Measurements from ENCODE around the gene MBTPS1. TPM values are rescaled to one million over a fixed set of nuclear protein-coding genes. Genes with fewer than 3 reads are reported as not detected.

MBTPS1 gene
- total and polyA plus RNA-seq, 9 of the 15 experiments (the other 6 are each of a cell fraction or from before 2014, with no cell fraction given): 2.8 to 57.6 (median 43.8) TPM

DNA sequence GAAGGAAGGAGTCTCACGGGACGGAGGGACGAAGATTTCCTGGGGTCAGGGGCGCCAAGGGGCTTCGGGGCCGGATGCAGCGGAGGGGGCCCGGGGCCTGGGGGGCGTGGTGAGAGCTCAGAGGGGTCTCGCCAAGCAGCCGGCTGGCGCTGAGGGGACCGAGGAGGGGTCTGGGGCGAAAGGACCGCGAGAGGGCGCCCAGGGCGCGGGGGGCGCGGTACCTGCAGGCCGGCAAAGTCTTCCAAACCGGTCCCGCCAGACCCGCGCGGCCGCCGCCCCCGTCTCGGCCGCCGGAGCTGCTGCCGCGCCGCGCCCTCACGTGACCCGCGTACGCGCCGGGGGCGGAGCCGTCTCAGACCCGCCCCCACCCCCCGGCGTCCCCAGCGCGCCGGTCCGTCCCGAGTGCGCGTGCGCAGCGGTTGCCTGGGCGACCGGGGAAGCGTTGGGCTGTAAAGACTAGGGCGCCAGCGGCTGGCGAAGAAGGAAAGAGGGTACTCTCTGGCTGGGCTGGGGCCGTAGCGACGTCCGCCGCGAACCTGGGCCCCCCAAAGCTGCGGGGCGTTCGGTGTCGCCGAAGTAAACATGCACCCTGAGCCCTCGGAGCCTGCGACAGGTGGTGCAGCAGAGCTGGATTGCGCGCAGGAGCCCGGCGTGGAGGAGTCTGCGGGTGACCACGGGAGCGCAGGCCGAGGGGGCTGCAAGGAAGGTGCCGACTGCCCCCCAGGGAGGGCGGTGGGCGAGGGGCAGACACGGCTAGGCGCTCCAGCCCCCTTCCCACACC is 28.3 kb upstream of the MBTPS1 start, which contains the start of the genes DNAAF1 and HSDL1 (continued):
- TF ChIP-seq CBFA2T3 (IDR thresholded peaks at IDR 0.05) (no peak), TCF7L2 (IDR thresholded peaks at IDR 0.05; ENCODE audit: low read depth, low read length) (no peak), GTF2A2 (tag; IDR thresholded peaks at IDR 0.05) (no peak)

GRCh38 chr16:84144209-84144858 is 27.6 kb upstream of the MBTPS1 start:
- Histone ChIP-seq H3K9ac (ENCODE audit: insufficient read depth in 1 of 2, low read depth in 2 of 2, low read length in 2 of 2) (peak overlapping the region; percentile 57 to 83), H3K27me3 (ENCODE audit: control insufficient read depth in 2 of 2, insufficient read depth in 2 of 2, low read length in 2 of 2) (peaks cover 4 to 13% of the 10 kb centered on the region in 2 experiments; a peak in 3 of 5 replicates), H2AFZ (ENCODE audit: low read depth, low read length) (peak overlapping the region; percentile 78), H3K27ac (ENCODE audit: extremely low read depth, low read depth, low read length) (peak overlapping the region; percentile 61; the same call in 2 of the 3 replicates), H3K9me3 (replicated peaks; ENCODE audit: control insufficient read depth, insufficient read depth, low read depth, low read length) (no peaks in the 10 kb centered on the region), H3K79me2 (ENCODE audit: control insufficient read depth, insufficient read depth, low read length) (peaks cover 36% of the 10 kb centered on the region), H3K4me1 (replicated peaks in 1 of 2; ENCODE audit: control insufficient read depth in 2 of 2, insufficient read depth in 2 of 2, low read length in 2 of 2) (peaks cover 10 to 30% of the 10 kb centered on the region in 2 experiments; a peak in 4 of 5 replicates), H3K9me1 (ENCODE audit: control insufficient read depth, insufficient read depth, low read length) (no peaks in the 10 kb centered on the region), H3K4me3 (peak overlapping the region; percentile 75), H3K4me2 (ENCODE audit: insufficient read depth, low read length) (peak overlapping the region; percentile 85), H4K20me1 (replicated peaks; ENCODE audit: control insufficient read depth, insufficient read depth, low read length) (no peaks in the 10 kb centered on the region), H3K36me3 (ENCODE audit: control insufficient read depth, insufficient read depth, low read length) (no peaks in the 10 kb centered on the region)
- BruUV-seq (replicated peaks): TSS peak; percentile 55
- POLR2A ChIA-PET: interaction anchor here (0.7 to 1.0 kb wide), 3 partner anchors 12 to 28 kb away, joined by 3 to 8 read pairs (median 4); partner anchors contain the start of gene MBTPS1
- CTCF ChIA-PET (ENCODE audit: low intra/inter-chr PET ratio): interaction anchor here (0.5 to 1.6 kb wide), 3 partner anchors 11 to 56 kb away, joined by 3 read pairs; no protein-coding TSS in a partner anchor
- in situ Hi-C loops (cut with MboI) (no loop called here), intact Hi-C loops (cut with micrococcal nuclease) (loop anchor here (2.0 kb wide), 1 partner anchor 60 kb away; no protein-coding TSS in a partner anchor)
- peak; percentile 57 for ATAC-seq
- peak; percentile 51 to 63 (median 54) for DNase-seq (ENCODE audit: extremely low read depth in 1 of 4, low spot score in 3 of 4)
- WGBS (ENCODE audit: insufficient coverage, low coverage, missing lambda C conversion rate): 1% methylated on average over 32 of the region's 39 CpGs
- no peak for FAIRE-seq
- TF ChIP-seq E2F3 (CRISPR knock-in tag; IDR thresholded peaks at IDR 0.05): no peak
- TF ChIP-seq KDM1A (IDR thresholded peaks at IDR 0.05): peak in 1 of 2 experiments; percentile 82; a peak in 1 of 4 replicates
- 0 out of 2 replicates have a peak, but pooled peaks have one; percentile 15 for TF ChIP-seq SMAD4 (CRISPR knock-in tag; conservative IDR thresholded peaks at IDR 0.05)
- no peak for TF ChIP-seq HEY1 (CRISPR knock-in tag; IDR thresholded peaks at IDR 0.05; ENCODE audit: borderline replicate concordance)
- TF ChIP-seq, protein P1, sequence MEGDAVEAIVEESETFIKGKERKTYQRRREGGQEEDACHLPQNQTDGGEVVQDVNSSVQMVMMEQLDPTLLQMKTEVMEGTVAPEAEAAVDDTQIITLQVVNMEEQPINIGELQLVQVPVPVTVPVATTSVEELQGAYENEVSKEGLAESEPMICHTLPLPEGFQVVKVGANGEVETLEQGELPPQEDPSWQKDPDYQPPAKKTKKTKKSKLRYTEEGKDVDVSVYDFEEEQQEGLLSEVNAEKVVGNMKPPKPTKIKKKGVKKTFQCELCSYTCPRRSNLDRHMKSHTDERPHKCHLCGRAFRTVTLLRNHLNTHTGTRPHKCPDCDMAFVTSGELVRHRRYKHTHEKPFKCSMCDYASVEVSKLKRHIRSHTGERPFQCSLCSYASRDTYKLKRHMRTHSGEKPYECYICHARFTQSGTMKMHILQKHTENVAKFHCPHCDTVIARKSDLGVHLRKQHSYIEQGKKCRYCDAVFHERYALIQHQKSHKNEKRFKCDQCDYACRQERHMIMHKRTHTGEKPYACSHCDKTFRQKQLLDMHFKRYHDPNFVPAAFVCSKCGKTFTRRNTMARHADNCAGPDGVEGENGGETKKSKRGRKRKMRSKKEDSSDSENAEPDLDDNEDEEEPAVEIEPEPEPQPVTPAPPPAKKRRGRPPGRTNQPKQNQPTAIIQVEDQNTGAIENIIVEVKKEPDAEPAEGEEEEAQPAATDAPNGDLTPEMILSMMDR (IDR thresholded peaks at IDR 0.05 in 2 of 3, conservative IDR thresholded peaks at IDR 0.05 in 1 of 3; ENCODE audit: insufficient read depth in 2 of 3, low read depth in 1 of 3, low read length in 3 of 3): peak; percentile 18 to 45 (median 35); a peak in 4 of 6 replicates
- TF ChIP-seq ZNF551 (CRISPR knock-in tag; IDR thresholded peaks at IDR 0.05): no peak
- TF ChIP-seq LARP7 (IDR thresholded peaks at IDR 0.05): no peak
- no peak for TF ChIP-seq ATF3 (IDR thresholded peaks at IDR 0.05)
- TF ChIP-seq ATF3 (CRISPR knock-in tag; conservative IDR thresholded peaks at IDR 0.05): 0 out of 2 replicates have a peak, but pooled peaks have one; percentile 45
- 0 out of 2 replicates have a peak, but pooled peaks have one; percentile 27 for TF ChIP-seq PML (IDR thresholded peaks at IDR 0.05; ENCODE audit: low read length)
- TF ChIP-seq ZNF165 (CRISPR knock-in tag; IDR thresholded peaks at IDR 0.05; ENCODE audit: borderline replicate concordance): no peak
- no peak for TF ChIP-seq MYBL2 (IDR thresholded peaks at IDR 0.05; ENCODE audit: low read depth)
- no peak for TF ChIP-seq MYBL2 (CRISPR knock-in tag; IDR thresholded peaks at IDR 0.05; ENCODE audit: borderline replicate concordance)
- peak; percentile 82 for TF ChIP-seq BHLHE40 (IDR thresholded peaks at IDR 0.05; ENCODE audit: low read length)
